ENCODE data around the gene ATP6V0D1.

DNA sequence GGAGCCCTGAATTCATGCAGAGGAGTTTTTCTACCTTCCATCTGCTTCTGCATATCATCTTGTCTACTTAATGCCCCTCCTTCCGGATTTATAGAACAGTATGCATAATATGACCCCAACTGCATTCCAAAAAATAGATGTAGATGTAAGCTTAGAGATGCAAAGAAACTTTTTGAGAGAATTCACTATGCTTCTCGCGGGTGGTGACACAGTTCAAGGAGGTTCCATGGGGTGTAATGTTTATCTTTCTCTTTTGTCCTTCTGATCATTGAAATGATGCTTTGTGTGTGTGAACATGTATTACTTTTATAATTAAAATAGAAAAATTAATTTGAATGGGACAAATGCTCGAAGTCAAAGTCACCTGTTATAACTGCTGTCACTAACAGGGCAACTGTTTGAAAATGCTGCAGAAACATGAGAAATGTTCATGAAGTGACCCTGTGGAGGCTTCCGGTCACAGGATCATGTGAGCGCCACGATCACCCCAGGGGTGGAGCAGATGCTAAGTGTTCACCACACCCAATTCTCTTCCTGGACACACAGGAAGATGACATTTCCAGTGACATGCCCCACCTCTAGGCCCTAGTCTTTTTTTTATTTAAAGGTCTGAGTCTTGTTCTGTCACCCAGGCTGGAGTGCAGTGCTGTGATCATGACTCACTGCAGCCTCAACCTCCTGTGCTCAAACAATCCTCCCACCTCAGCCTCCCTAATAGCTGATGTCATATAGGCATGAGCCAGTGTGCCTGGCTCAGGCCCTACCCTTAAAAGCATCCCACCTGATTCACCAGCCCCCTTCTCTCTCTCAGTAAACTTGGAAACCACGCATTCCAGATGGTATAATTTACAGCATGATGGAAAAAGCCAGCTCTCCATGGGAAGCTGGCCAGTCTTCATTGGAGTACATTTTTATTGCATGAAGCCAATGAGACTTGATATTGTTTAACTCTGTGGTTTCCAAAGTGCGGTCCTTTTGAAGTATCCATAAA lies 23.4 kb upstream of the ATP6V0D1 start:
- no peak for TF ChIP-seq ZNF341 (tag by site-specific recombination; IDR thresholded peaks at IDR 0.05; ENCODE audit: low read depth)
- TF ChIP-seq, protein P1, sequence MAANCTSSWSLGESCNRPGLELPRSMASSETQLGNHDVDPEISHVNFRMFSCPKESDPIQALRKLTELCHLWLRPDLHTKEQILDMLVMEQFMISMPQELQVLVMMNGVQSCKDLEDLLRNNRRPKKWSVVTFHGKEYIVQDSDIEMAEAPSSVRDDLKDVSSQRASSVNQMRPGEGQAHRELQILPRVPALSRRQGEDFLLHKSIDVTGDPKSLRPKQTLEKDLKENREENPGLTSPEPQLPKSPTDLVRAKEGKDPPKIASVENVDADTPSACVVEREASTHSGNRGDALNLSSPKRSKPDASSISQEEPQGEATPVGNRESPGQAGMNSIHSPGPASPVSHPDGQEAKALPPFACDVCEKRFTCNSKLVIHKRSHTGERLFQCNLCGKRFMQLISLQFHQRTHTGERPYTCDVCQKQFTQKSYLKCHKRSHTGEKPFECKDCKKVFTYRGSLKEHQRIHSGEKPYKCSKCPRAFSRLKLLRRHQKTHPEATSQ (tag by site-specific recombination; IDR thresholded peaks at IDR 0.05) = no peak
- no peak for TF ChIP-seq ZNF274 (IDR thresholded peaks at IDR 0.05; ENCODE audit: low read length)
- TF ChIP-seq ZNF274 (tag by site-specific recombination; IDR thresholded peaks at IDR 0.05; ENCODE audit: borderline replicate concordance) = no peak
